ENCODE results near the gene PDZRN4. TPM values are rescaled to one million over a fixed set of nuclear protein-coding genes. Genes with fewer than 3 reads are reported as not detected.
A peak's percentile ranks its signal among the peaks of the same experiment; 100 is the strongest.

PDZRN4 gene
- polyA plus RNA-seq, 1 donor from 2014 or later = 46.7 TPM

GRCh38 chr12:41510470-41510869 lies 322.4 kb downstream of the PDZRN4 start:
- no peaks in the 10 kb centered on the region for H3K79me2 ChIP-seq (replicated peaks; ENCODE audit: insufficient read depth, low read length)
- H2AFZ ChIP-seq (ENCODE audit: low read depth, low read length) = no peak overlapping the region

GRCh38 chr12:41511247-41511646 lies 323.1 kb downstream of the PDZRN4 start:
- no peaks in the 10 kb centered on the region for H3K27me3 ChIP-seq (ENCODE audit: insufficient read depth, low read depth, low read length)
- peak overlapping the region; percentile 84 for H3K27ac ChIP-seq (ENCODE audit: low read length)
- H3K9ac ChIP-seq (ENCODE audit: low read length) = peak overlapping the region; percentile 43
- no peaks in the 10 kb centered on the region for H3K9me3 ChIP-seq (ENCODE audit: low read length)
- H3F3A ChIP-seq (ENCODE audit: insufficient read depth, low read length, poor library complexity, severe bottlenecking) = peaks cover 6% of the 10 kb centered on the region
- H2AFZ ChIP-seq (ENCODE audit: low read depth, low read length) = no peak overlapping the region
- no peaks in the 10 kb centered on the region for H3K79me2 ChIP-seq (replicated peaks; ENCODE audit: insufficient read depth, low read length)
- TF ChIP-seq CTCF (IDR thresholded peaks at IDR 0.05; ENCODE audit: poor library complexity, severe bottlenecking) (no peak), EP300 (conservative IDR thresholded peaks at IDR 0.05; ENCODE audit: poor library complexity, severe bottlenecking) (peak; percentile 83), POLR2AphosphoS5 (IDR thresholded peaks at IDR 0.05) (peak; percentile 52), REST (IDR thresholded peaks at IDR 0.05; ENCODE audit: borderline replicate concordance) (no peak)
- H3K4me3 ChIP-seq (ENCODE audit: low read length) = peak overlapping the region; percentile 48
- no peaks in the 10 kb centered on the region for H4K20me1 ChIP-seq (ENCODE audit: insufficient read depth)
- H3K36me3 ChIP-seq (ENCODE audit: insufficient read depth, low read length) = no peaks in the 10 kb centered on the region
- no peaks in the 10 kb centered on the region for H3K9me2 ChIP-seq (ENCODE audit: insufficient read depth, low read length)
- H3K4me2 ChIP-seq (ENCODE audit: low read length) = peak overlapping the region; percentile 18

More at GRCh38 chr12:41510470-41510869, 322.4 kb downstream of the PDZRN4 start:
- Histone ChIP-seq H3K9me2 (ENCODE audit: insufficient read depth, low read length) (no peaks in the 10 kb centered on the region), H3K27ac (ENCODE audit: low read length) (peak overlapping the region; percentile 84), H3K4me3 (ENCODE audit: low read length) (no peak overlapping the region), H3K9me3 (ENCODE audit: low read length) (no peaks in the 10 kb centered on the region), H4K20me1 (ENCODE audit: insufficient read depth) (no peaks in the 10 kb centered on the region), H3K4me2 (ENCODE audit: low read length) (no peak overlapping the region), H3K36me3 (ENCODE audit: insufficient read depth, low read length) (no peaks in the 10 kb centered on the region), H3K27me3 (ENCODE audit: insufficient read depth, low read depth, low read length) (no peaks in the 10 kb centered on the region), H3K9ac (ENCODE audit: low read length) (peak overlapping the region; percentile 43), H3F3A (ENCODE audit: insufficient read depth, low read length, poor library complexity, severe bottlenecking) (peaks cover 6% of the 10 kb centered on the region)
- no peak for TF ChIP-seq EZH2 (IDR thresholded peaks at IDR 0.05; ENCODE audit: borderline replicate concordance, insufficient read depth, low read length, poor library complexity, severe bottlenecking)
- TF ChIP-seq REST (IDR thresholded peaks at IDR 0.05; ENCODE audit: borderline replicate concordance) = no peak
- TF ChIP-seq EP300 (conservative IDR thresholded peaks at IDR 0.05; ENCODE audit: poor library complexity, severe bottlenecking) = no peak
- no peak for TF ChIP-seq TAF1 (IDR thresholded peaks at IDR 0.05; ENCODE audit: low read depth)
- no peak for TF ChIP-seq SMC3 (conservative IDR thresholded peaks at IDR 0.05; ENCODE audit: poor library complexity)
- TF ChIP-seq POLR2AphosphoS5 (IDR thresholded peaks at IDR 0.05) = no peak
- TF ChIP-seq RAD21 (conservative IDR thresholded peaks at IDR 0.05) = no peak
- TF ChIP-seq MXI1 (conservative IDR thresholded peaks at IDR 0.05; ENCODE audit: poor library complexity, severe bottlenecking) = no peak
